Measurements from ENCODE around the gene LARGE1.
"Not testable (repeated sequence)": the region's sequence is repeated elsewhere in the genome, so short reads cannot be mapped to it uniquely, and the experiment has no call there.

DNA sequence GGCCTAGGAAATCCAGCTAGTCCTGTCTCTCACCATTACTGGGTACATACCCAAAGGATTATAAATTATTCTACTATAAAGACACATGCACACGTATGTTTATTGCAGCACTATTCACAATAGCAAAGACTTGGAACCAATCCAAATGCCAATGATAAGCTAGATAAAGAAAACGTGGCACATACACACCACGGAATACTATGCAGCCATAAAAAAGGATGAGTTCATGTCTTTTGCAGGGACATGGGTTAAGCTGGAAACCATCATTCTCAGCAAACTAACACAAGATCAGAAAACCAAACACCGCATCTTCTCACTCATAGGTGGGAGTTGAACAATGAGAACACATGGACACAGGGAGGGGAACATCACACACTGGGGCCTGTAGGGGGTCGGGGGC, 61.6 kb downstream of the LARGE1 start:
- TF ChIP-seq, protein P1, sequence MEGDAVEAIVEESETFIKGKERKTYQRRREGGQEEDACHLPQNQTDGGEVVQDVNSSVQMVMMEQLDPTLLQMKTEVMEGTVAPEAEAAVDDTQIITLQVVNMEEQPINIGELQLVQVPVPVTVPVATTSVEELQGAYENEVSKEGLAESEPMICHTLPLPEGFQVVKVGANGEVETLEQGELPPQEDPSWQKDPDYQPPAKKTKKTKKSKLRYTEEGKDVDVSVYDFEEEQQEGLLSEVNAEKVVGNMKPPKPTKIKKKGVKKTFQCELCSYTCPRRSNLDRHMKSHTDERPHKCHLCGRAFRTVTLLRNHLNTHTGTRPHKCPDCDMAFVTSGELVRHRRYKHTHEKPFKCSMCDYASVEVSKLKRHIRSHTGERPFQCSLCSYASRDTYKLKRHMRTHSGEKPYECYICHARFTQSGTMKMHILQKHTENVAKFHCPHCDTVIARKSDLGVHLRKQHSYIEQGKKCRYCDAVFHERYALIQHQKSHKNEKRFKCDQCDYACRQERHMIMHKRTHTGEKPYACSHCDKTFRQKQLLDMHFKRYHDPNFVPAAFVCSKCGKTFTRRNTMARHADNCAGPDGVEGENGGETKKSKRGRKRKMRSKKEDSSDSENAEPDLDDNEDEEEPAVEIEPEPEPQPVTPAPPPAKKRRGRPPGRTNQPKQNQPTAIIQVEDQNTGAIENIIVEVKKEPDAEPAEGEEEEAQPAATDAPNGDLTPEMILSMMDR (conservative IDR thresholded peaks at IDR 0.05; ENCODE audit: low read depth, low read length) = not testable (repeated sequence)
- not testable (repeated sequence) for TF ChIP-seq EZH2phosphoT487 (IDR thresholded peaks at IDR 0.05; ENCODE audit: borderline replicate concordance, low read length)
